ENCODE results near the gene WNT7B.

WNT7B gene

GRCh38 chr22:45994491-45995404 is 17.8 kb upstream of the WNT7B start:
- DNase-seq = peak; percentile 97

- no peak for DNase-seq
Measured at GRCh38 chr22:45993841-45994240, 16.9 kb upstream of the WNT7B start.

GRCh38 chr22:45993143-45993692 is 16.3 kb upstream of the WNT7B start:
- no peak for DNase-seq

GRCh38 chr22:45992737-45993136 is 15.8 kb upstream of the WNT7B start:
- DNase-seq = no peak

- DNase-seq = no peak
Measured at GRCh38 chr22:45991098-45991497, 14.1 kb upstream of the WNT7B start.

GRCh38 chr22:45987136-45987861 is 10.3 kb upstream of the WNT7B start:
- no peak for DNase-seq

GRCh38 chr22:45984316-45984916 is 7.5 kb upstream of the WNT7B start:
- no peak for DNase-seq

- DNase-seq = no peak
Measured at GRCh38 chr22:45983797-45984196, 6.8 kb upstream of the WNT7B start.

- no peak for DNase-seq
Measured at GRCh38 chr22:45980761-45981160, 3.8 kb upstream of the WNT7B start.

GRCh38 chr22:45980268-45980570 is 3.3 kb upstream of the WNT7B start:
- DNase-seq = no peak

- DNase-seq = no peak
Measured at GRCh38 chr22:45978275-45978713, 1.3 kb upstream of the WNT7B start.

GRCh38 chr22:45977551-45978274 is 751 bp upstream of the WNT7B start:
- DNase-seq = no peak

- no peak for DNase-seq
Measured at GRCh38 chr22:45976254-45977002, 534 bp downstream of the WNT7B start.

- no peak for DNase-seq
Measured at GRCh38 chr22:45975164-45976161, 1.5 kb downstream of the WNT7B start.

- no peak for DNase-seq
Measured at GRCh38 chr22:45974498-45974897, 2.5 kb downstream of the WNT7B start.

- no peak for DNase-seq
Measured at GRCh38 chr22:45972889-45973253, 4.1 kb downstream of the WNT7B start.

GRCh38 chr22:45972091-45972888 is 4.7 kb downstream of the WNT7B start:
- DNase-seq = no peak

- no peak for DNase-seq
Measured at GRCh38 chr22:45971408-45972028, 5.4 kb downstream of the WNT7B start.

- no peak for DNase-seq
Measured at GRCh38 chr22:45970705-45971407, 6.1 kb downstream of the WNT7B start.
